NOMO-1 treated with DMSO at 0.1 percent for 48 hours (cell line): ENCODE results near the gene SKAP2.

Experiments used
- DNase-seq: peaks from one replicate; lab custom pipeline; 2025; ENCODE audit not compliant: unreplicated experiment; lab: John Stamatoyannopoulos, UW

Gene SKAP2

DNA sequence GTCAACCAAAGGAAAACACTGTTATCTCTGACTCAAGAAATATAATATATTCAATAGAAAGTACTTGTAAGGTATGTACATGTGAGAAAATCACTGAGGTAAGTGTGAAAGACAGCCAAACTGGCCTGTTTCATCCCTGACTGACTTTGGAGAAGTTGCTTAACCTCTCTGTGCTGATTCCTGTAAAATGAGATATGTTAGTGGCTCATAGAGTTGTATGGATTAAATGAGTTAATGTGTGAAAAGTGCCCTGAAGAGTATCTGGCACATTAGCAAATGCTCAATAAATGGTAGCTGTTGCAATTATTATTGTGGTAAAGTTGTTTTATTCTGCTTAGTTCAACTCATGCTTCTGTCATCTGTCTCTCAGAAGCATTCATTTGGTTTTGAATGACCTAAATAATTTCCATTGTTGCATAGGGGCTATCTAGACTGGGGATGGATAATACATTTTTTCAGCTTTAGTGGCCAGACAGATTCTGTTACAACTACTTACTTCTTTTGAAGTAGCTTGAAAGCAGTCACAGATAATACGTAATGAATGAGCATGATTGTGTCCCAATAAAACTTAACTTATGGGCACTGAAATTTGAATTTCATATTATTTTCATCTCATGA, 84.3 kb downstream of the SKAP2 start:
- DNase-seq, result no peak

- DNase-seq, result no peak
Observed at GRCh38 chr7:26777385-26777784, 87.0 kb downstream of the SKAP2 start.

- DNase-seq, result no peak
Observed at GRCh38 chr7:26760501-26760900, 103.9 kb downstream of the SKAP2 start.

- no peak for DNase-seq
Observed at GRCh38 chr7:26759108-26759507, 105.3 kb downstream of the SKAP2 start.

DNA sequence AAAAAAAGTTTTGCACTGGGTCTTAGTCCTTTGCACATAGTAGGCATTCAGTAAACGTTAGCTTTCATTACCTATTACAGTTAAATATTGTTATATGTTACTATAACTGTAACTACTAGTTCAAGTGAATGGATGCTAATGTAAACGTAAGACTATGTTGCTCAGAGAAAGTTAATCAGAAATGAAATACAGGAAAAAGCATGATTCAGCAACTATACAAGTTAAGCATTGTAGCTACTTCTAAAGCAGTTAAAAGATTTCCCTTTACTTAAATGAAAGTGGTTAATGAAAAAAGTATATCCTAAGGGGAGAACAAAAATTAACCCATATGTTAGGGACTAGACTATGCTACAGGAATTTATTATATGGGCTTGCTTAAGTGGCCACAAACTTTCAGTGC, 121.2 kb downstream of the SKAP2 start:
- DNase-seq, result no peak

GRCh38 chr7:26735976-26736600, 128.3 kb downstream of the SKAP2 start:
- peak; percentile 17 for DNase-seq

GRCh38 chr7:26729150-26729775, 135.1 kb downstream of the SKAP2 start:
- peak; percentile 69 for DNase-seq

DNA sequence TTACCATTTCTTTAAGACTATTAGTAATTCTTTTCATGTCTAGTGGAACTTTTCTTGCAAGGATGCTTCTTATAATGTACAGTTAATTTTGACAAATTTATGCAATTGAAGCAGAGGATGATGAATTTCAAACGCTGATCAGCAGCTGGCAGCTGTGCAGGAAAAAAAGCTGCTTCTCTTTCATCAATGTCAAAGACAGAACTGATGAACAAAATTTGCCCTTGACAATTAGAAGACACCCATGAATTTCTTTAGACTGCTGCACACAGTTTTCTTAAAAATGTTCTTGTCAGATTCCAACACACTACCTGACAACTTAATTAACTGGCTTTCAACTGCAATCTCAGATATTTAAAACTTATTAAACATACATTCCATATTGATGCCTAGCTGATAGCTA, 138.3 kb downstream of the SKAP2 start:
- DNase-seq, result no peak

DNA sequence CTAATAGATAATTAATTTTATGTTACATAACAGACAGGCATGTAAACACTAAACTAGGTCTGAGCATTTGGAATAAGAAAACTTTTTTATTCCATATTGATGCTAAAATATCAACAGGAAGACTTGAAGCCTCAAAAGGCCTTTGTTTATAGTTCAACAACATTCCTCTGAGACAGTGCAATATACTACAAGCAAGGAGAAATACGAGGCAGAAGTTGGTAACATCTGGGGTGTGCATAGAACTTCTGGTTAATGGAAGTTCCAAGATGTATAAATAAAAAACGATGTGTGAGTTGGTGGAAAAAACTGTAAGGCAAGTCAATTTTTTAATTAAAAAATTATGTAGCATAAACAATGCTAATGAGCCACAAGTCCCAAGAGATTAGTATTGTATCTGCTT, 139.6 kb downstream of the SKAP2 start:
- no peak for DNase-seq

DNA sequence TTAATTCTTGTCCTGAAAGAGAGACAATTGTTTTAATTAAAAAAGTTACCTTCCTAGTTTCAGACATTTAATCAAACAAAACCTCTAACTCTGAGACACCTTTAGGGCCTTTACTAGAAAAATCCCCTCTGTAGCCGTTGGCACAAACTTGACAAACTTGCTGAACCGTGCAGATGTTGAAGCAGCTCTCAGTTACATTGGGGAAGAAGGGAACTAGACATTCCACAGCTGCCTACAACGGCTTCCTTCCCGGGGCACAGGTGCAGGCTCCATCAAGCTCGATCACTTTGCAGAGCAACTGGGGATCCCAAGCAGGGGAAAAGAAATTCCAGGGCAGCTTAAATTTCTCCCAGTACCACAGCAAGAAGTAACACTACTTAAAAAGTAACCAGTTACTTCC, 141.3 kb downstream of the SKAP2 start:
- no peak for DNase-seq

- no peak for DNase-seq
Observed at GRCh38 chr7:26721450-26721849, 142.9 kb downstream of the SKAP2 start.

DNA sequence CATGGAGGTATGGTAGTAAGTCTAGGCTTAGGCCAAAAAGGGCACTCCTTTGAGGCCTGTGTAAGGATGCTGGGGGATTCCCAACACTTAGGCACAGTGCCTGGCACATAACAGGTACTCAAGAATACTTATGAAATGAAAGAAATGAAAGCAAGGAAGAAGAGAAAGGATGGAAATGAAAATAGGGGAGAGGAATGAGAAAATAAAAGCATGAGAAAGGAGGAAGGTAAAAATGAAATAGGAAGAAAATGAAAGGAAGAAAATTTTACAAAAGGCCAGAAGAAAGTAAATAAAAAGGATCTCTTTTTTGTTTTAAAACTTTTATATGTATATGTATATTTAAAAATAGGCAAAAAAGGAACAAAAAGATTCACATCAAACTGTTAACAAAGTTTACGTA, 146.3 kb downstream of the SKAP2 start:
- no peak for DNase-seq

- DNase-seq, result no peak
Observed at GRCh38 chr7:26714438-26714837, 150.0 kb downstream of the SKAP2 start.

DNA sequence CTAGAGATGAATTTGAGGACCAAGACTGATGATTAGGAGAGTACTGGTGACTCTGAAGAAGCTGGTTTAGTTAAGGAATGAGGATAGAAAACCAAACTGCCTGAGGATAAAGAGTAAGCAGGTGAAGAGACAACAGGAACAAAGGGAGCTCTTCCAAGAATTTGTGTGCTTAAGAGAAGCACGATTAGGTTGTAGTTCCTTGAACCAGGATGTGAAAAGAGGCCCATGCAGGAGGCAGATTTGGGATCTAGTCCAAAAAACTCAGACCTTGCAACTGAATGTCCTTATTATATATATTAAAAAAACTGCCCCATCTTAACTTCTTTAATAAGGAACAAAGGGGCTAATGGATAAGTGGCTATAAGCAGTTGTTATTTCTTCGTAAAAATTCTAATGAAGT, 150.4 kb downstream of the SKAP2 start:
- DNase-seq, result no peak

- DNase-seq, result peak; percentile 87
Observed at GRCh38 chr7:26709210-26709990, 155.0 kb downstream of the SKAP2 start.

GRCh38 chr7:26705567-26705966, 158.8 kb downstream of the SKAP2 start:
- no peak for DNase-seq

- no peak for DNase-seq
Observed at GRCh38 chr7:26704786-26705185, 159.6 kb downstream of the SKAP2 start.

- no peak for DNase-seq
Observed at GRCh38 chr7:26704036-26704435, 160.4 kb downstream of the SKAP2 start.

DNA sequence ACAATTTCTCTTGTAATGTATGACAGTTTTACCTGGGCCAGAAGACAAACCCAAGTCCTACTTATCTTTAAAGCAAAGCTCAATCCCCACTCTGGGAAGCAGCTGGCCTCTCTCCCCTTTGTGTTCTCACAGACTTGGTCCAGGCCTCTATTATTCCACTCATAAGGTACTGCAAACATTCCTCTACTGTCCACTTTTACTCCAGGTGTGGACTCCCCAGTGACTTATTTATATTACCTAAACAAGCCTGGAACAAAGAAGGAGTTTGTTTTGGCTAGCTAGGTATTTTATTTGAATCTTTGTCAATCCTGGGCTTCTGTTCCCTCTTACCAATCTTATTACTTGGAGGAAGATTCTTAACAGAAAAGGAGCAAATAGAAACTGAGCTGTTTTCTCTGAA, 163.5 kb downstream of the SKAP2 start:
- no peak for DNase-seq

DNA sequence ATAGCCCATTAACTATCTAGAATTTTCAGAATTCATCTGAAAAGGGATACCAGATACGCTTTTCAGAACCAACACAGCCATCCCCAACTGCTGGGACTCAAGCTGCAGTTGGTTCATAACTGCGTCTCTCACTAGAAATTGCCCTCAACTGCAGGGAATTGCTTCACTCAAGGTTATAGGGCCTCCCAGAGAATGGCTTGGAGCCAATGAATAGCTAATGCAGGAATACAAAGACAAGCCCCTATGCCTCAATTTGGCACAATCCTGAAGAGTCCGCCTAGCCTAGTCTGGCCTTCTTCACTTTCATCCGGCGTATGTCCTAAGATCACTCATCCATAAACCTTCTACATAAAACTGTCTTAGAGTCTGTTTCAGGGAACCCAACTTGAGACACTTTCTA, 164.0 kb downstream of the SKAP2 start:
- no peak for DNase-seq

GRCh38 chr7:26699766-26700165, 164.6 kb downstream of the SKAP2 start:
- DNase-seq, result no peak

- DNase-seq, result no peak
Observed at GRCh38 chr7:26698806-26699205, 165.6 kb downstream of the SKAP2 start.
